ENCODE data around the gene LRRFIP1.

DNA sequence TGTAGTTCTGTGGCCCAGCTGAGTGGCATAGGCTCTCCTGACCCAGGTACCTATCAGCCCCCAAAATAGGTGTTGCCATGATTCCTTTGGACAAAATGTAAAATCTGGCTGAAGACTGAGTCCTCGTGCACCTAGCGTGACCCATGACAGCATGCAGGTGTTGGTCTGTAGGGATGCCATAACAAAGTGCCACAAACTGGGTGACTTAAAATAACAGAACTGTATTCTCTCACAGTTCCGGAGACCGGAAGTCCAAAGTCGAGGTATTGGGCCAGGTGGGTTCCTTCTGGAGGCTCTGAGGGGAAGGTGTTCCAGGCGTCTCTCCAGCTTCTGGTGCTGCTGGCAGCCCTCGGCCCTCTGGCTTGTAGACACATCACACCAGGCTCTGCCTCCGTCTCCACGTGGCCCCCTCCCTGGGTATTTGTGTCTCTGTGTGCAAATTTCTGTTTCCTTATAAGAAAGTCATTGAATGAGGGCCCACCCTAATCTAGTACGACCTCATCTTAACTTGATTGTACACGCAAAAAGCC is 34.5 kb downstream of the LRRFIP1 start:
- no peak for TF ChIP-seq EZH2 (IDR thresholded peaks at IDR 0.05; ENCODE audit: borderline replicate concordance, low read depth, low read length, severe bottlenecking)
- TF ChIP-seq, protein P1, sequence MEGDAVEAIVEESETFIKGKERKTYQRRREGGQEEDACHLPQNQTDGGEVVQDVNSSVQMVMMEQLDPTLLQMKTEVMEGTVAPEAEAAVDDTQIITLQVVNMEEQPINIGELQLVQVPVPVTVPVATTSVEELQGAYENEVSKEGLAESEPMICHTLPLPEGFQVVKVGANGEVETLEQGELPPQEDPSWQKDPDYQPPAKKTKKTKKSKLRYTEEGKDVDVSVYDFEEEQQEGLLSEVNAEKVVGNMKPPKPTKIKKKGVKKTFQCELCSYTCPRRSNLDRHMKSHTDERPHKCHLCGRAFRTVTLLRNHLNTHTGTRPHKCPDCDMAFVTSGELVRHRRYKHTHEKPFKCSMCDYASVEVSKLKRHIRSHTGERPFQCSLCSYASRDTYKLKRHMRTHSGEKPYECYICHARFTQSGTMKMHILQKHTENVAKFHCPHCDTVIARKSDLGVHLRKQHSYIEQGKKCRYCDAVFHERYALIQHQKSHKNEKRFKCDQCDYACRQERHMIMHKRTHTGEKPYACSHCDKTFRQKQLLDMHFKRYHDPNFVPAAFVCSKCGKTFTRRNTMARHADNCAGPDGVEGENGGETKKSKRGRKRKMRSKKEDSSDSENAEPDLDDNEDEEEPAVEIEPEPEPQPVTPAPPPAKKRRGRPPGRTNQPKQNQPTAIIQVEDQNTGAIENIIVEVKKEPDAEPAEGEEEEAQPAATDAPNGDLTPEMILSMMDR (IDR thresholded peaks at IDR 0.05; ENCODE audit: borderline replicate concordance, extremely low read depth, low read length, poor library complexity, severe bottlenecking) = no peak
